HG03135 (cell line): ENCODE measurements around the gene C1QTNF6.
"Not testable (repeated sequence)": the region's sequence is repeated elsewhere in the genome, so short reads cannot be mapped to it uniquely, and the experiment has no call there.

Source experiments
- ATAC-seq: cut with Tn5 transposase; IDR thresholded peaks from one replicate; pipeline ENCODE4 v1.9.1; 2021; ENCODE audit warnings: mild to moderate bottlenecking, moderate library complexity; ENCODE audit not compliant: unreplicated experiment

The C1QTNF6 gene

GRCh38 chr22:37178350-37179125 lies 9.5 kb downstream of the C1QTNF6 start:
- no peak for ATAC-seq

DNA sequence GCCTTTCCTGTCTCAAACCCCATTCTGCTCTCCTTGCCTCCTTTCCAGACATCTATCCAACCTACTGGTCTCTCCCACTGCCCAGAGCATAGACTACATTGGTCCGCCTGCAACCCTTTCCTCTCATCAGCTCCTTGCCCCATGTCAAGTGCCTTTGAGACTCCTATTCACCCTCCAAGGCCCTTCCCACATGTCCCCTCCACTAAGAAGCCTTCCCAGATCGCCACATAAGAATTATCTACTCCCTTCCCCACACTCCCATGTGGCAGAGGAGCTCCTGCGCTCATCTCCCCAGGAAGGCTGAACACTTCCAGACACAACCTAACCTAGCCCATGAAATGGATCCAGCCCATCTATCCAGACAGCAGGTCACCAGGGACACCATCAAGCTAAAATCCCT lies 10.3 kb downstream of the C1QTNF6 start:
- ATAC-seq: no peak

DNA sequence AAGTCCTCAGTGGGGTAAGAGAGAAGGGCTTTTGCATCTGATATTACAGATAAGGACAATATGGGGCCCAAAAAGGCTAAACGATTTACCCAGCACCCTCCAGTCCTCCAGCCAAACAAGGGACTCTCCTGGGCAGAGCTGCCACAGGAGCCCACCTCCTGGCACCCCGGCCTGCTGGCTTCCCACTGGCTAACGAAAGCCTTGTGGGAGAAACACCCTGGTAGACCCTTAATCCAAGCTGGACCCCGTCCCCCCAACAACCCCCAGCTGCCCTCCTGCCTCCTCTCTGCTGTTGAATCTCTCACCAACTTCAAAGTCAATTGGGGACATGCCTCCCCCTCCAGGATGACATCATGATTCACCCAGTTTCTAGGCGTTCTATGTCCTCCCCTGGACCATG lies 10.8 kb downstream of the C1QTNF6 start:
- no peak for ATAC-seq

DNA sequence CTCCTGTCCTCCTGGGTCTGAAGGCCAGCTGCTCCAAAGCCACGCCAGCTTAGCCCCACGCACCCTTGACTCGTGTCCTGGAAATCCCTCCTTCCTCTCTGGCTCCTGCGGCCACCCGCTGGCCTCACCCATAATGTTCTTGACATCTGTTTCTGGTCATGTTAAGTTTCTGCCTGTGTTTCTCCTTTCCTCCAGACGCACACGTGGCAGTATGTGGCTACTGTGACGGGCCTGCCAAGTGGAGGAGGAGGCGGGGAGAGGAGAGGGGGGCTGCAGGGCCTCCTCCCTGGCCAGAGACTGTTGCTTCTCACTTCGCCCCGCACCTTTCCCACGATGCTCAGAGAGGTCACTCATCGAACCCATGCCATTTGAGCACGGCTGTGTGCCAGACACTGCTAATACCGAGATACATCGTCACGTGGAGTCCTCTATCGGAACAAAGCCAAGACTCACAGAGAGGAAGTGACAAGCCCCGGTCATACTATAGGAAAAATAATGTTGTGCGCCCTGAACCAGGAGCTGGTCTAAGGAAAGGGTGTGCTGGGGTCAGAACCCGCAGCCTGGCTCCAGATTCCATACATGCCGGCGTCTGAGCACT lies 11.5 kb downstream of the C1QTNF6 start:
- ATAC-seq: no peak

DNA sequence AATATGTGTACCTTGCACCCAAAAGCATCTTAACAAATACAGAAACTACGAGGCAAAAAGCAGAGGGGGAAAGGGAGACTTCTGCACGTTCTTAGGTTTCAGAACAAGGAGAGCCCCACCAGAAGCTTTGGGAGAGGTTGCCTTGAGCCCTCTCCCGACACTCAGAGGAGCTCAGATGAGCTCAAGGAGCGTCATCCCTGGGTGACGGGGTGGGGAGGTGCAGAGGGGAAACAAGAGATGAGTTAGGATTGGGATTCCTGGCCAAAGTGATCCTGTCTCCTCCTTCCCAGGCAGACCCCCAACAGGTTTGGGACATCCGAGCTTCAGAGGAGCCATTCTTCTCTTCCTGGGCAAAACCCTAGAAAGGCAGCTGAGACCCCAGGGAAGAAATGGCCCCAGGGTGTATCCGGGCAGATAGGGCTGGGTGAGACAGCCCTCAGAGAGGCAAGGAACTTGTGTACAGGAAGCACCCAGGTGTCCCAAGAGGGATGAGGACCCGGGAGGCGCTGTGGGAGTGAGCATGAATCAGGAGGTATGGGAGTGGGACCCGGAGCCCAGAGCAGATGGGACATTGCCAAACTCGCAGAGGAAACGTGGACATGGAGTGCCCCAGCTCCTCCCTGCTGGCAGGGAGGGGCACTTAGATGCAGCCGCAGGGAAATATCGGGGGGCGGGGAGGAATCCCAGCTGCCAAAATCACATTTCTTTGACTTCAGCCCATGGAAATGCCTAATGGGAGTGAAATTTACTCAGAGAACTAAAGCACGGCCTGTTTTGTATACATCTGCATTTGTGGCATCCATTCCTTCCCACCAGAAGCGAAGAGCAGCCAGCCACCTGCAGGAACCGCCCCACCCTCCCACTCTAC lies 12.4 kb downstream of the C1QTNF6 start:
- no peak for ATAC-seq

GRCh38 chr22:37174964-37175363 lies 13.1 kb downstream of the C1QTNF6 start:
- no peak for ATAC-seq

- no peak for ATAC-seq
These were observed 14.3 kb downstream of the C1QTNF6 start for GRCh38 chr22:37173709-37174108.

- no peak for ATAC-seq
These were observed 15.5 kb downstream of the C1QTNF6 start for GRCh38 chr22:37172266-37173245.

DNA sequence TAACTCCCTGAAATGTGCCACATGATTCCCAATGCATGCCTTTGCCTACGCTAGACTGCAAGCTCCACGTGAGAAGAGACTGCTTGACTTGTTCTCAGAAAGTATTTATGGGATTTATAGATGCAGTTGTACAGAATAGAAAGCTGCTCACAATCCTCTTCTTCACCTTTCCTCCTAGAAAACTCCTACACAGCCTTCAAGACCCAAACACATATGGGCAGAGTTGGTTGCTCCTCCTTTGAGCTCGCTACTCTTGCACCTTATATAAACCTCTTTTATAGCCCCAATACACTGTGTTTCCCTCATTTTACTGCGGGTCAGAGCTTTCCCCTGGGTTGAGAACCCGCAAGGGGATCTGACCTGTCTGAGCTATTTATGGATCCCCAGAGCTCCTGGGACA lies 16.4 kb downstream of the C1QTNF6 start:
- ATAC-seq: no peak

DNA sequence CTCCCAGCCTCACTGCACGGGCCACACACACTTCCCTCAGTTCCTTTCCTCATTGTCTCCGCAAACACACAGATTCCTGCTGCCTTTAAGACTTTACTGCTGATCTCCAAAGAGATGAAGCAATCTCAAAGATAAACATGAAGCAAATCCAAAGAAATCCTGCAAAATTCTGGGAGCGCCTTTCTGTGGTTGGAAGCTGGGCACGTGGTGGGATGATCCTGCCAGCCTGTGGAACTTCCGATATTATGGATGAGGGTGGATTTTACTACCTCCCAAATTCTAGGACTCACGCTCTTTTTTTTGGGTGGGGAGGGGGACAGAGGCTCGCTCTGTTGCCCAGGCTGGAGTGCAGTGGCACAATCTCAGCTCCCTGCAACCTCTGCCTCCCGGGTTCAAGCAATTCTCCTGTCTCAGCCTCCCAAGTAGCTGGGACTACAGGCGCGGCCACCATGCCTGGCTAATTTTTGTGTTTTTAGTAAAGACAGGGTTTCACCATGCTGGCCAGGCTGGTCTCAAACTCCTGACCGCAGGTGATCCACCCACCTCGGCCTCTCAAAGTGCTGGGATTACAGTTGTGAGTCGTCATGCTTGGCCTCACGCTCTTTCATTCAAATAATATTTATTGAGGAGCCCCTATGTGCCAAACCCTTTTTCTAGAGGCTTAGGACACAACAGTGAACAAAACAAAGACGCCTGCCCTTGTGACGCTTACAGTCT lies 17.2 kb downstream of the C1QTNF6 start:
- ATAC-seq: not testable (repeated sequence)

DNA sequence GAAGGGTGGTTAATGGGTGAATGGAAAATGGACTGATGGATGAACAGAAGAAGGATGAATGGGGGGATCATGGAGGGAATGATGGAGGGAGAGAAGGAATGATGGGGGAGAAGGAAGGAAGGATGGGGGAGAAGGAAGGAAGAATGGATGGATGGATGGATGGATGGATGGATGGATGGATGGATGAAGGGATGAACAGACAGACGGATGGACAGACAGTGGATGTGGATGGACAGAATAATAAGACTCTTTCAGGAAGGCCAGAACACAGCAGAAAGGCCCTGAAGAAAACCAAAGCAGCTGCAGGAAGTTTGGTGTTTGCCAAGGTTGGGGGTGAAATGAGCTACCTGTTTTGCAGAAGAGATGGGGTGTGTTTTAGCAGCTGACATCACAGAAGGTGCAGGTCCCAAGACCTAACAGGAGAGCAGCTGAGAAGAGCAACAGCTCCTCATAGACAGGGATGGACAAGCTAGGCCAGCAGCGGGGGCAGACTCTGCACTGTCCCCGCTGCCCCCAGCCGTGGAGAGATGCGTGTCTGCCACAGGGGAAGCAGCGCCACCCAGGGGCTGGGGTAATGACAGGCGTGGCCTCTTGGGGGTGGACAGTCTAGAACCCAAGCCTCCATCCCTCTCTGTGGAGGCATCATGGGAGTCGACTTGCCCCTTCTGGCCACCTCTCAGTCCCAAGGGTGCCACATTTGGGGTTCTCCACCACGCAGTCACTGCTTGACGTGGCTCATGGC lies 17.9 kb downstream of the C1QTNF6 start:
- ATAC-seq: no peak

- no peak for ATAC-seq
These were observed 18.6 kb downstream of the C1QTNF6 start for GRCh38 chr22:37169406-37169805.

DNA sequence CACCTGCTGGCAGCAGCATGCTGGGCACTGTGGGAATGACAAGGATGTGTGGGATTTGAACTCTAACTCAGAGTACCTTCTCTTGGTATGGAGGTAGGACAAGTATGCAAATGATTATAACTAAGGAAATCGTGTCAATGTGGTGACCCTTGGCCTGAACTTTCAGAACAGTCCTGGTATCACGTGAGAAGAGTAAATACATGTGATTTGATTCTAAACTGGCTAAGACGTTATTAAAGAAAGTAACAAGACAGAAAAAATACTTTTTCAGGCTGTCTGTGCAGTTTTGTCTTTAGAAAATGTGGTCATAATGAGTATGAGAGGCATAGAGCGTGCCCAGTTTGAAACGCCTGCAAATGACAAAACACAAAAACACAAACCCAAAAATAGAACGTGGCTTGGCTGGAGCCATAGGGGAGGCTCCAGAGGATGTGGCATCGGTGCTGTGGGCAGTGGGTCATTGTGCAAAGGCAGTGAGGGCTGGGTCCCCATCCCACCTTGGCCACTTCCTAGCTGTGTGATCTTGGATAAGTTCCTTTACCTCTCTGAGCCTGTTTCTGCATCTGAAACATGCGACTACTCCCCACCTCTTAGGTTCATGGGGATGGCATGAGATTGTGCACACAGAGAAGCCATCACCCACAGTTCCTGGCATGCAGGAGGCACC lies 19.9 kb downstream of the C1QTNF6 start:
- ATAC-seq: no peak

GRCh38 chr22:37167176-37167980 lies 20.7 kb downstream of the C1QTNF6 start:
- no peak for ATAC-seq

DNA sequence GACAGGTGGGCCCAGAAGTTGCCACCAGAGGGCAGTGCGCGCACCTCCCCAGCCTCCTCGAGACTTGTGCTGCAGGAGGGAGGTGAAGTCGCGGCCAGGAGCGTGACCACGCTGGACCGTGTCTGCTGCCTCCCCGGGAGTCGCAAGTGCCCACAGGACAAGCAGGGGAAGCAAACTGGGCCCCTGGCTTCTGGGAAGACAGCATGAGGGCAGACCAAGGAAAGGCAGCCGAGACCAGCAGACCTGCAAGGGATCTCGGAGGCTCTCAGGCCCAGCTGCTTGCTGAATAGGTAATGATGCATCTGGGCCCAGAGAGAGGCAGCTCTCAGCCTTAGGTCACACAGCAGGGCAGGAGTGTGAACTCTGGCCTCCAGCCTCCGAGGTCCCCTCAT lies 21.4 kb downstream of the C1QTNF6 start:
- no peak for ATAC-seq

- ATAC-seq: no peak
These were observed 21.9 kb downstream of the C1QTNF6 start for GRCh38 chr22:37165940-37166674.

DNA sequence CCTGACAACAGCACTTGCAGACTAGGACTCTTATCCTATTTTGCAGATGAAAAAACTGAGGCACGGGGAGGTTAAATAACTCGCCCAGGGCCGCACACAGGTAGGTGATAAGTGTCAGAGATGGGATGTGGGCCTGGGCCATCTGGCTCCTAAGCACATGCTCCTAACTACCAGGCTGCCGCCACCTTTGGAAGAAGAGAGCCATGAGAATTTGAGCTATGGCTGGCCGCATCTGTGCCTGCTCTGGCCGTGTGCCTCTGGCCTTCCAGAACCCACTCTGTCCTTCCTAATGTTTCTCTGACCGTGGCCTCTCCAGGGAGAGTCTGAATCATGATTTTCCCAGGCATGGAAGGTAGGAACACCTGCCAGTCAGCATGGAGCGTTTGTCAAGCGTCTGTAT lies 23.0 kb downstream of the C1QTNF6 start:
- ATAC-seq: no peak
